Neural cell (in vitro differentiated cells): Measurements from ENCODE around the gene SPDL1. TPM values are rescaled to one million over a fixed set of nuclear protein-coding genes. Genes with fewer than 3 reads are reported as not detected.

ENCODE experiments used
- H2AFZ ChIP-seq: fragments of 200-600, 300-800 bp; sonication (generic), shearing (Covaris generic); 2 replicates; pipeline ENCODE4 v1.6.0; 2014; ENCODE audit warnings: low read depth, mild to moderate bottlenecking, antibody characterized with exemption, low read length, moderate library complexity
- H3F3A ChIP-seq: fragments of 200-600 bp; shearing (Covaris generic); 2 replicates; pipeline ENCODE4 v1.6.1; 2016; ENCODE audit warnings: mild to moderate bottlenecking, moderate library complexity, mixed read lengths, antibody characterized with exemption, low read length; ENCODE audit not compliant: insufficient read depth, poor library complexity, severe bottlenecking
- H3K27ac ChIP-seq: fragments of 200-600, 300-800 bp; sonication (generic), shearing (Covaris generic); 2 replicates; pipeline ENCODE4 v1.5.1; 2014; ENCODE audit warnings: mild to moderate bottlenecking, low read length, moderate library complexity
- H3K27me3 ChIP-seq: fragments of 300-800, 200-600 bp; sonication (generic), shearing (Covaris generic); 2 replicates; pipeline ENCODE4 v1.6.0; 2014; ENCODE audit warnings: mild to moderate bottlenecking, low read depth, low read length, moderate library complexity; ENCODE audit not compliant: insufficient read depth
- H3K36me3 ChIP-seq: fragments of 300-800, 200-600 bp; sonication (generic), shearing (Covaris generic); 2 replicates; pipeline ENCODE4 v1.5.1; 2014; ENCODE audit warnings: mild to moderate bottlenecking, antibody characterized with exemption, low read length, moderate library complexity; ENCODE audit not compliant: insufficient read depth
- H3K4me2 ChIP-seq: fragments of 300-800, 200-600 bp; sonication (generic), shearing (Covaris generic); 2 replicates; pipeline ENCODE4 v1.6.0; 2014; ENCODE audit warnings: mild to moderate bottlenecking, low read length
- H3K4me3 ChIP-seq: fragments of 300-800, 200-600 bp; sonication (generic), shearing (Covaris generic); 2 replicates; pipeline ENCODE4 v1.5.1; 2014; ENCODE audit warnings: mild to moderate bottlenecking, low read length, moderate library complexity
- H3K79me2 ChIP-seq: fragments of 200-600 bp; shearing (Covaris generic); replicated peaks from 2 replicates; pipeline ENCODE4 v1.6.0; 2014; ENCODE audit warnings: mild to moderate bottlenecking, low read length, moderate library complexity; ENCODE audit not compliant: insufficient read depth
- H3K9ac ChIP-seq: fragments of 300-800, 200-600 bp; sonication (generic), shearing (Covaris generic); 2 replicates; pipeline ENCODE4 v1.6.1; 2016; ENCODE audit warnings: mild to moderate bottlenecking, low read length, mixed read lengths
- H3K9me2 ChIP-seq: fragments of 200-600 bp; shearing (Covaris generic); 2 replicates; pipeline ENCODE4 v1.6.1; 2016; ENCODE audit warnings: mild to moderate bottlenecking, low read length, mixed read lengths; ENCODE audit not compliant: insufficient read depth
- H3K9me3 ChIP-seq: fragments of 200-600, 300-800 bp; sonication (generic), shearing (Covaris generic); 2 replicates; pipeline ENCODE4 v1.6.1; 2016; ENCODE audit warnings: mild to moderate bottlenecking, mixed run types, low read length, moderate library complexity, mixed read lengths
- H4K20me1 ChIP-seq: fragments of 200-600 bp; shearing (Covaris generic); 2 replicates; pipeline ENCODE4 v1.6.1; 2016; ENCODE audit warnings: mild to moderate bottlenecking, mixed run types; ENCODE audit not compliant: insufficient read depth
- CTCF ChIP-seq: fragments of 450-650 bp; IDR thresholded peaks from 2 replicates; pipeline ENCODE4 v1.5.1; 2014; ENCODE audit warnings: antibody characterized with exemption, mild to moderate bottlenecking, moderate library complexity; ENCODE audit not compliant: poor library complexity, severe bottlenecking
- EP300 ChIP-seq: fragments of 450-650 bp; conservative IDR thresholded peaks from 2 replicates; pipeline ENCODE4 v1.6.1; 2014; ENCODE audit warnings: antibody characterized with exemption, mild to moderate bottlenecking, moderate library complexity; ENCODE audit not compliant: poor library complexity, severe bottlenecking
- EZH2 ChIP-seq: fragments of 200-600, 300-800 bp; shearing (Covaris generic), sonication (generic); IDR thresholded peaks from 2 replicates; pipeline ENCODE4 v1.6.1; 2014; ENCODE audit warnings: antibody characterized with exemption, low read length, borderline replicate concordance, mild to moderate bottlenecking; ENCODE audit not compliant: insufficient read depth, poor library complexity, severe bottlenecking
- MXI1 ChIP-seq: fragments of 450-650 bp; conservative IDR thresholded peaks from 2 replicates; pipeline ENCODE4 v1.6.1; 2014; ENCODE audit warnings: antibody characterized with exemption, mild to moderate bottlenecking; ENCODE audit not compliant: poor library complexity, severe bottlenecking
- POLR2AphosphoS5 ChIP-seq: IDR thresholded peaks from 2 replicates; pipeline ENCODE4 v1.6.1; 2012
- RAD21 ChIP-seq: fragments of 450-650 bp; conservative IDR thresholded peaks from 2 replicates; pipeline ENCODE4 v1.6.1; 2014; ENCODE audit warnings: antibody characterized with exemption, mild to moderate bottlenecking, moderate library complexity
- REST ChIP-seq: IDR thresholded peaks from 2 replicates; pipeline ENCODE4 v1.6.1; 2012; ENCODE audit warnings: borderline replicate concordance
- SMC3 ChIP-seq: fragments of 450-650 bp; conservative IDR thresholded peaks from 2 replicates; pipeline ENCODE4 v1.6.1; 2014; ENCODE audit warnings: antibody characterized with exemption, mild to moderate bottlenecking, moderate library complexity; ENCODE audit not compliant: poor library complexity
- TAF1 ChIP-seq: IDR thresholded peaks from 2 replicates; pipeline ENCODE4 v1.6.1; 2012; ENCODE audit warnings: low read depth
- polyA plus RNA-seq: library from polyadenylated mRNA; depleted of rRNA; stranded (reverse); fragments of >200 nt; gene quantifications from 2 replicates; pipeline ENCODE4 v1.2.3, GENCODE V29; 2014

The SPDL1 gene
- polyA plus RNA-seq, 1 donor from 2014 or later, result 26.6 TPM

- no peaks in the 10 kb centered on the region for H4K20me1 ChIP-seq
- H2AFZ ChIP-seq, result no peak overlapping the region
- no peaks in the 10 kb centered on the region for H3K36me3 ChIP-seq
- no peaks in the 10 kb centered on the region for H3F3A ChIP-seq
- H3K79me2 ChIP-seq, result no peaks in the 10 kb centered on the region
- H3K9me3 ChIP-seq, result no peaks in the 10 kb centered on the region
- H3K4me2 ChIP-seq, result no peak overlapping the region
- no peak overlapping the region for H3K4me3 ChIP-seq
- H3K27me3 ChIP-seq, result no peaks in the 10 kb centered on the region
- no peak overlapping the region for H3K9ac ChIP-seq
- no peak overlapping the region for H3K27ac ChIP-seq
- H3K9me2 ChIP-seq, result no peaks in the 10 kb centered on the region
- no peak for TF ChIP-seq MXI1
- TF ChIP-seq EP300, result no peak
- TF ChIP-seq TAF1, result no peak
- TF ChIP-seq REST, result no peak
- no peak for TF ChIP-seq RAD21
- no peak for TF ChIP-seq SMC3
- no peak for TF ChIP-seq EZH2
- TF ChIP-seq POLR2AphosphoS5, result no peak
These were observed 49.2 kb upstream of the SPDL1 start for GRCh38 chr5:169534311-169534880.

GRCh38 chr5:169534939-169535338 is 48.6 kb upstream of the SPDL1 start:
- TF ChIP-seq POLR2AphosphoS5 (no peak), CTCF (no peak), RAD21 (no peak), EP300 (no peak), TAF1 (no peak)
- no peaks in the 10 kb centered on the region for H3K79me2 ChIP-seq
- no peak overlapping the region for H3K27ac ChIP-seq
- no peak overlapping the region for H3K4me2 ChIP-seq
- H3K4me3 ChIP-seq, result no peak overlapping the region
- H3K36me3 ChIP-seq, result no peaks in the 10 kb centered on the region
- H3K9ac ChIP-seq, result no peak overlapping the region
- H4K20me1 ChIP-seq, result no peaks in the 10 kb centered on the region
- no peak overlapping the region for H2AFZ ChIP-seq
- no peaks in the 10 kb centered on the region for H3K9me3 ChIP-seq
- H3K9me2 ChIP-seq, result no peaks in the 10 kb centered on the region
- H3K27me3 ChIP-seq, result no peaks in the 10 kb centered on the region
- H3F3A ChIP-seq, result no peaks in the 10 kb centered on the region

- H3K27me3 ChIP-seq, result no peaks in the 10 kb centered on the region
- H2AFZ ChIP-seq, result no peak overlapping the region
- H3K27ac ChIP-seq, result no peak overlapping the region
- H3K9me2 ChIP-seq, result no peaks in the 10 kb centered on the region
- H3K9me3 ChIP-seq, result peaks cover 9% of the 10 kb centered on the region
- no peaks in the 10 kb centered on the region for H3K79me2 ChIP-seq
- no peaks in the 10 kb centered on the region for H4K20me1 ChIP-seq
- H3K9ac ChIP-seq, result no peak overlapping the region
- TF ChIP-seq MXI1 (no peak), REST (no peak), EP300 (no peak), POLR2AphosphoS5 (no peak), EZH2 (no peak), TAF1 (no peak), CTCF (no peak), RAD21 (no peak), SMC3 (no peak)
- no peaks in the 10 kb centered on the region for H3F3A ChIP-seq
- no peak overlapping the region for H3K4me3 ChIP-seq
- H3K36me3 ChIP-seq, result no peaks in the 10 kb centered on the region
- H3K4me2 ChIP-seq, result no peak overlapping the region
These were observed 44.6 kb upstream of the SPDL1 start for GRCh38 chr5:169538944-169539343.
